ENCODE data around the gene CEPT1.
"Not testable (repeated sequence)": the region's sequence is repeated elsewhere in the genome, so short reads cannot be mapped to it uniquely, and the experiment has no call there.

The CEPT1 gene

DNA sequence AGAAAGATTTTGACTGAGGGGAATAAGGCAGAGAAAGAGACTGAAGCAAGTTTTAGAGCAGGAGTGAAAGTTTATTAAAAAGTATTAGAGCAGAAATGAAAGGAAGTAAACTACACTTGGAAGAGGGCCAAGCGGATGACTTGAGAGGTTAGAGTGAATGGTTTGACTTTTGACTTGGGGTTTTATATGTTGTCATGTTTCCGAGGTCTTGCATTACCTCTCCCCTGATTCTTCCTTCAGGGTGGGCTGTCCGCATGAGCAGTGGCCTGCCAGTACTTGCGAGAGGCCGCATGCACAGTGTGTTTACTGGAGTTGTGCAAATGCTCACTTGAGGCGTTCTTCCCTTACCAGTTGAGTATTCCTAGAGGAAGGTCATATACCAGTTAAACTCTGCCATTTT is 73.4 kb downstream of the CEPT1 start:
- DNase-seq = no peak

- no peak for DNase-seq
These were observed 74.2 kb downstream of the CEPT1 start for GRCh38 chr1:111214074-111214801.

DNA sequence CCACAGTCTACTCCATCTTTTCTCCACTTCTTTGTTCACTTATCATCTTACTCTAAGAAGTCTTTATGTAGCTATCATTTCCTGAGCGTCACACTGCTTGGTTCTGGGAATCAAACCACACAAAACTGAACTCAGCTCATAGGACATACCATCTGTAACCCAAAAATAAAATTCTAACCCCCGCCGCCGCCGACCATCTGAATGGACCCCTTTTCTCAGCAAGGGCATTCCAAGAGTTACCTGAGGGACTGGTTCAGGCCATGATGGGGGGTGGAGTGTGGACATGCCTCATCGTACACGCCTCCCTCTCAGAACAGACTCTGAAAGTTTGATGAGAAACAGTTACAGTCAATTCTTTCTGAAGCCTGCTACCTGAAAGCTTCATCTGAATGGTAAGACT is 74.9 kb downstream of the CEPT1 start:
- DNase-seq = no peak

GRCh38 chr1:111215285-111215684 is 75.3 kb downstream of the CEPT1 start:
- not testable (repeated sequence) for DNase-seq

GRCh38 chr1:111216751-111217150 is 76.7 kb downstream of the CEPT1 start:
- DNase-seq = no peak

DNA sequence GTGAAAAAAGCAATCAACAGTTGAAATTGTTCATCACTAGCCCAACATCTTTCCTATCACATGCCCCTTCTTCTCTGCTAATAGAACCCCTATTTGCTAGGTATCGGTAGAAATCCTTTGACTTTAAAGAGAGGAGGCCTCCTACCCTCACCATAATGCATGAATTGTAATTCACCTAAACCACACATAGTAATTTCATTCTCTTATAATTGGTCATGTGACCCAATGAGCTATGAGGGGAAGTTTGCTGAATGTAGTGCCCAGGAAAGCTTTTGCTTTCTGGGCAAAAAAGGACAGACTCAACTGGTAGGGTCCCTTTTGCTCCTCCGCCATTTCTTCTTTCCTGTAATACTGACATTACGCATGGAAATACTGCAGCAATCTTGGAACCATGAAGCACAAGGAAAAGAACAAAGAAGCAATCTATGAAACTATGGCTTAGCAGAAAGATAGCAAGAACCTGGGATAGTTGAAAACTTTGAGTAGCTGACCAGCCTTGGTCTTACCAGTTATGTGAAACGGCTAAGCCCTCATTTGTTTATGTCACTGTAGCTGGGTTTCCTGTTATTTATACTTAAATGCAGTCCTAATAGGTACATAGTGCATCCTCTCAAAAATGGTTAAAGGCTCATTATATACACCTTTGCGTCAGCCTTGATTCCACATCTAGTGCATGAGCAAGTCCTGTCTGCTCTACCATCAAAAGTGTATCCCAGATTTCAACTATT is 77.3 kb downstream of the CEPT1 start:
- DNase-seq = no peak

DNA sequence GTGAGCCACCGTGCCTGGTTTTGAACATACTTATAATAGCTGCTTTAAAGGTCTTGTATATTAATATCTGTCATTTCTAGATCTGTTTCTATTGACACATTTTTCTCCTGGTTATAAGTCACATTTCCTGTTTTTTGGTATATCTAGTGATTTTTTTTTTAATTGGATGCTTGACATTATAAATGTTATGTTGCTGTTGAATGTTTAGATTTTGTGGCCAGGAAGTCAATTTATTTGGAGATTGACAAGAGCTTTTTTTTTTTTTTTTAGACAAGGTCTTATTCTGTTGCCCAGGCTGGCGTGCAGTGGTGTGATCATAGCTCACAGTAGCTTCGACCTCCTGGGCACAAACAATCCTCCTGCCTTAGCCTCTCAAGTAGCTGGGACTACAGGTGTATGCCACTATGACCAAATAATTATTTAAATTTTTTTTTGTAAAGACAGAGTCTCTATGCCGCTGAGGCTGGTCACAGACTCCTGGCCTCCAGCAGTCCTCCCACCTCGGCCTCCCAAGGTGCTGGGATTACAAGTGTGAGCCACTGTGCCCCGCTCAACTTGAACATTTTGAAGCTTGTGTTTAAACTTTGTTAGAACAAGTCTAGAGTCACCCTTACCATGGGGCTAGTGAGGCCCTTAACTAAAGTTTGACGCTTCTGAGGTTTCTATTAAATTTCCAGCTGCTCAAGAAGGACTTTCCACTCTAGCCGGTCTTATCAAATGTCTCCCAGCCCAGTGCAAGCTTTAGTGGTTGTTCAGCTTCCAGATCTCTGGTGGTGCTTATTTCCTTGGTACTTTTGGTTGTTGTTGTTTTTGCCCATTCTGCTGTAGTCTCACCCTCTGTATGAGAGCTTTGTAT is 78.9 kb downstream of the CEPT1 start:
- DNase-seq = no peak

DNA sequence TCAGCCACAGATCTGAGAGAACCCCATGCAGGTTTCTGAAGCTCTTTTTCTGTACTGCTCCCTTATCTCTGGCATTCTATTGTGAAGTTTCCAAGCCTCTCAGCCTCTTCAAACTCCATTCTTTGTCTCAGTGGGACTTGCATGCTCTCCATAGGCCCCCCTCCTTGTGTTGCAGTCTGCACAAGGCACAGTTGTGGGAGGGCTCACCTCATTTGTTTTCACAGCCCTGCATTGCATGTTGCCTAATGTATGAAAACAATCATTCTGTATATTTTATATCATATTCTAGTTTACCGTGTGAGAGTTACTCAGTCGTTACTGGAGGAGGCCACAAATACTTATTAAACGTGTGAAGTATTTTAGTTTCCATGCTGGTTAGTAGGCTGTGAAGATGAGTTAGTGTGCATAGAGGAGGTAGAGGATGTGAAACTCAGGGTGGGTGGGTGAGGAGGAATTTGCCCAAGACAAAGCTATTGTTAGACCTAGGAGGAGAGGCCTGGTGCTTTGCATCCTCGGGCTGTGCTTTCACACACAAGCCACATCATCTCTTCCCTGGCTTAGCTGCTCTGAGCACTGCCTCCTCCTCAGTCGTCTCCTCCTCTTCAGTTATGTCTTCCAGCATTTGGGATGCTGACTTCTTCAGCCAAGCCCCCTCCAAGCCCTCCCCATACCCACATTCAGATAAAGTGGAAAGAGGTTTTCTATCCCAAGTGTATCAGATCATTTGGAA is 79.7 kb downstream of the CEPT1 start:
- DNase-seq = no peak

- DNase-seq = no peak
These were observed 80.4 kb downstream of the CEPT1 start for GRCh38 chr1:111220302-111220890.

GRCh38 chr1:111221276-111221632 is 81.2 kb downstream of the CEPT1 start:
- no peak for DNase-seq

DNA sequence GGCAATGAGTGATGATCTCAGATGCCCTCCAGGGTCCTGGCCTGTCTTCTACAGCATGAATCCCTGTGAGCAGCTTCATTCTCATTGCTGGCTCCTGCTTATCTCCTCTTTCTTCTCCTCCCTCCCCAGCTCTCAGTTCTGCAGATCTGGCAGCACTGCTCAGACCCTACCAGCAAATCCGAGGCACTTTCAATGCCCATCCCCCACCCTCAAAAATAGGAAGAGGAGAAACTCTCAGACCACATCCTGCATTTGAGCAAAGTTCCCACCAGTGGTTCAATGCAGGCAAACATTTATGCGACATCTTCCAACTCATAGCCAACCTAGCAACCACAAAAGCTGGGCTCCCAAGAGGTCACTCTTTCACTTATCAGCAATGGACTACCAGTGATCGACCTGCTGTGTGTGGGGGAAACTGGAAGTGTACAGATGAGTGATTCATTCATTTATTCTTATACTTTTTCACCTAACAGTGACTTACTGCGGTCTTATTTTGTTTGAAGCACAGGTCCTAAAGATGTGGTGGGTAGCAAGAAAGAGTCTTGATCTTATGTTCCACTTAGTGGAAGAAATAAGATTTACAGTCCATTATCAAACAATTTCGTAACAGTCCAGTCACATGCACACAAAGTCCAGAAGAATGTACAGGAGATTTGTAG is 81.7 kb downstream of the CEPT1 start:
- no peak for DNase-seq

GRCh38 chr1:111222308-111223125 is 82.5 kb downstream of the CEPT1 start:
- no peak for DNase-seq

- no peak for DNase-seq
These were observed 83.2 kb downstream of the CEPT1 start for GRCh38 chr1:111223126-111223685.

- DNase-seq = no peak
These were observed 85.1 kb downstream of the CEPT1 start for GRCh38 chr1:111225091-111225490.

- DNase-seq = no peak
These were observed 85.8 kb downstream of the CEPT1 start for GRCh38 chr1:111225717-111226400.

GRCh38 chr1:111227434-111227833 is 87.4 kb downstream of the CEPT1 start, which contains the start of gene CHI3L2:
TSS of gene CHI3L2 (plus strand) at chr1:111227713. CDS start at chr1:111227730, 17 bp downstream.
- DNase-seq = no peak

- DNase-seq = no peak
These were observed 88.1 kb downstream of the CEPT1 start for GRCh38 chr1:111227851-111228747.

GRCh38 chr1:111228748-111229126 is 88.7 kb downstream of the CEPT1 start:
- DNase-seq = no peak

DNA sequence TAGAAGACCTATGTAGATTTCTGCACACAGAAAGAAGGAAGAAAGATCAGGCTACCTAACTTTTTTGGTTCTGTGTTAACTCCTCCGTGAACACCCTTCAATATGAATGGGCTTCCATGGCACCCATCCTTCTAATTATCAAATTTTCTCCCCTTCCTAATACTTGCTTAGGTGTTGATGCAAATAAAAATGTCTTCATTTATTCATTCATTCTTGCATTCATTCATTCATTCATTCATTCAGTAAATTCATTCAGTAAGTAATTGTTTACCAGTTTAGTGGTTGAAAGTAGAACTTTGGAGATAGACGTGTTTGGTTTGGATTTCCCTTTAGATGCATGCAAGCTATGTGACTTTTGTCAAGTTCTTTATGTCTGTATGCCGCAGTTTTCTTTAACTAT is 92.1 kb downstream of the CEPT1 start:
- DNase-seq = no peak
